ENCODE data around the gene TNIK. TPM values are rescaled to one million over a fixed set of nuclear protein-coding genes. Genes with fewer than 3 reads are reported as not detected.

The TNIK gene
- total and polyA plus RNA-seq, 2 experiments from 2014 or later: 14.6 to 34.3 TPM

DNA sequence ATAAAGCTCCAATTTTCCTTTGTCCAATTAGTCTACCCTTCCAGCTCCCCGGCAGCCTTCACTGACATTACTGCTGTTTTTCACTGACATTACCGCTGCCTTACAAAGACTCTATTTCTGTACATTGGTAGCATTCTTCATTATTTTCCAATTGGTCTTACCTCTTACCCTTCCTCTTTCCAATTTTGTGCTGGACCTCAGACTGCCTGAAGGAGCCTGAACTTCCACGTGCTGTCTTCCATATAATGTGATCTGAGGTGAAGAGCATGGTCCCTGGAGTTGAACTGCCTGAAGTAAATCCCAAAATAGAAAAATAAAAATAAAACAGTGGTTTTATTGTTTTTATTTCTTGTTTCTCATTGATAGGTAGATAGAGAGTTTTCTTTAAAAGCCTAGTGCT is 9.2 kb upstream of the TNIK start:
- Histone ChIP-seq H4K20me1 (replicated peaks; ENCODE audit: insufficient read depth) (no peaks in the 10 kb centered on the region), H3K36me3 (ENCODE audit: insufficient read depth) (no peaks in the 10 kb centered on the region), H3K9me2 (ENCODE audit: insufficient read depth) (no peaks in the 10 kb centered on the region; the same call in 1 of the 2 replicates), H3K4me1 (ENCODE audit: insufficient read depth) (no peaks in the 10 kb centered on the region), H3K27me3 (ENCODE audit: insufficient read depth) (no peaks in the 10 kb centered on the region), H3K4me3 (no peak overlapping the region), H3K4me2 (no peak overlapping the region), H3F3A (replicated peaks; ENCODE audit: low read depth) (no peaks in the 10 kb centered on the region), H3K27ac (ENCODE audit: low read depth) (no peak overlapping the region), H2AFZ (no peak overlapping the region), H3K79me2 (replicated peaks; ENCODE audit: insufficient read depth) (no peaks in the 10 kb centered on the region)
- no peak for ATAC-seq
- no peak overlapping the region for H3K4me3 Mint-ChIP-seq
- H3K9me3 Mint-ChIP-seq: no peaks in the 10 kb centered on the region; the same call in 2 of the 3 replicates
- peaks cover 7% of the 10 kb centered on the region for H3K4me1 Mint-ChIP-seq
- no peak for DNase-seq (ENCODE audit: low spot score)
- no peak overlapping the region for H3K27ac Mint-ChIP-seq
- peaks cover 1% of the 10 kb centered on the region for H3K27me3 Mint-ChIP-seq (ENCODE audit: insufficient read depth, low read depth, poor library complexity)
- TF ChIP-seq CREB1 (CRISPR knock-in tag; IDR thresholded peaks at IDR 0.05; ENCODE audit: low read depth) (no peak), ZNF331 (CRISPR knock-in tag; IDR thresholded peaks at IDR 0.05; ENCODE audit: low read depth) (no peak), POLR2AphosphoS5 (IDR thresholded peaks at IDR 0.05; ENCODE audit: low read depth) (no peak), NANOG (IDR thresholded peaks at IDR 0.05; ENCODE audit: borderline replicate concordance) (no peak), EZH2 (IDR thresholded peaks at IDR 0.05; ENCODE audit: low read depth, unreplicated experiment) (no peak)
- TF ChIP-seq, protein P1, sequence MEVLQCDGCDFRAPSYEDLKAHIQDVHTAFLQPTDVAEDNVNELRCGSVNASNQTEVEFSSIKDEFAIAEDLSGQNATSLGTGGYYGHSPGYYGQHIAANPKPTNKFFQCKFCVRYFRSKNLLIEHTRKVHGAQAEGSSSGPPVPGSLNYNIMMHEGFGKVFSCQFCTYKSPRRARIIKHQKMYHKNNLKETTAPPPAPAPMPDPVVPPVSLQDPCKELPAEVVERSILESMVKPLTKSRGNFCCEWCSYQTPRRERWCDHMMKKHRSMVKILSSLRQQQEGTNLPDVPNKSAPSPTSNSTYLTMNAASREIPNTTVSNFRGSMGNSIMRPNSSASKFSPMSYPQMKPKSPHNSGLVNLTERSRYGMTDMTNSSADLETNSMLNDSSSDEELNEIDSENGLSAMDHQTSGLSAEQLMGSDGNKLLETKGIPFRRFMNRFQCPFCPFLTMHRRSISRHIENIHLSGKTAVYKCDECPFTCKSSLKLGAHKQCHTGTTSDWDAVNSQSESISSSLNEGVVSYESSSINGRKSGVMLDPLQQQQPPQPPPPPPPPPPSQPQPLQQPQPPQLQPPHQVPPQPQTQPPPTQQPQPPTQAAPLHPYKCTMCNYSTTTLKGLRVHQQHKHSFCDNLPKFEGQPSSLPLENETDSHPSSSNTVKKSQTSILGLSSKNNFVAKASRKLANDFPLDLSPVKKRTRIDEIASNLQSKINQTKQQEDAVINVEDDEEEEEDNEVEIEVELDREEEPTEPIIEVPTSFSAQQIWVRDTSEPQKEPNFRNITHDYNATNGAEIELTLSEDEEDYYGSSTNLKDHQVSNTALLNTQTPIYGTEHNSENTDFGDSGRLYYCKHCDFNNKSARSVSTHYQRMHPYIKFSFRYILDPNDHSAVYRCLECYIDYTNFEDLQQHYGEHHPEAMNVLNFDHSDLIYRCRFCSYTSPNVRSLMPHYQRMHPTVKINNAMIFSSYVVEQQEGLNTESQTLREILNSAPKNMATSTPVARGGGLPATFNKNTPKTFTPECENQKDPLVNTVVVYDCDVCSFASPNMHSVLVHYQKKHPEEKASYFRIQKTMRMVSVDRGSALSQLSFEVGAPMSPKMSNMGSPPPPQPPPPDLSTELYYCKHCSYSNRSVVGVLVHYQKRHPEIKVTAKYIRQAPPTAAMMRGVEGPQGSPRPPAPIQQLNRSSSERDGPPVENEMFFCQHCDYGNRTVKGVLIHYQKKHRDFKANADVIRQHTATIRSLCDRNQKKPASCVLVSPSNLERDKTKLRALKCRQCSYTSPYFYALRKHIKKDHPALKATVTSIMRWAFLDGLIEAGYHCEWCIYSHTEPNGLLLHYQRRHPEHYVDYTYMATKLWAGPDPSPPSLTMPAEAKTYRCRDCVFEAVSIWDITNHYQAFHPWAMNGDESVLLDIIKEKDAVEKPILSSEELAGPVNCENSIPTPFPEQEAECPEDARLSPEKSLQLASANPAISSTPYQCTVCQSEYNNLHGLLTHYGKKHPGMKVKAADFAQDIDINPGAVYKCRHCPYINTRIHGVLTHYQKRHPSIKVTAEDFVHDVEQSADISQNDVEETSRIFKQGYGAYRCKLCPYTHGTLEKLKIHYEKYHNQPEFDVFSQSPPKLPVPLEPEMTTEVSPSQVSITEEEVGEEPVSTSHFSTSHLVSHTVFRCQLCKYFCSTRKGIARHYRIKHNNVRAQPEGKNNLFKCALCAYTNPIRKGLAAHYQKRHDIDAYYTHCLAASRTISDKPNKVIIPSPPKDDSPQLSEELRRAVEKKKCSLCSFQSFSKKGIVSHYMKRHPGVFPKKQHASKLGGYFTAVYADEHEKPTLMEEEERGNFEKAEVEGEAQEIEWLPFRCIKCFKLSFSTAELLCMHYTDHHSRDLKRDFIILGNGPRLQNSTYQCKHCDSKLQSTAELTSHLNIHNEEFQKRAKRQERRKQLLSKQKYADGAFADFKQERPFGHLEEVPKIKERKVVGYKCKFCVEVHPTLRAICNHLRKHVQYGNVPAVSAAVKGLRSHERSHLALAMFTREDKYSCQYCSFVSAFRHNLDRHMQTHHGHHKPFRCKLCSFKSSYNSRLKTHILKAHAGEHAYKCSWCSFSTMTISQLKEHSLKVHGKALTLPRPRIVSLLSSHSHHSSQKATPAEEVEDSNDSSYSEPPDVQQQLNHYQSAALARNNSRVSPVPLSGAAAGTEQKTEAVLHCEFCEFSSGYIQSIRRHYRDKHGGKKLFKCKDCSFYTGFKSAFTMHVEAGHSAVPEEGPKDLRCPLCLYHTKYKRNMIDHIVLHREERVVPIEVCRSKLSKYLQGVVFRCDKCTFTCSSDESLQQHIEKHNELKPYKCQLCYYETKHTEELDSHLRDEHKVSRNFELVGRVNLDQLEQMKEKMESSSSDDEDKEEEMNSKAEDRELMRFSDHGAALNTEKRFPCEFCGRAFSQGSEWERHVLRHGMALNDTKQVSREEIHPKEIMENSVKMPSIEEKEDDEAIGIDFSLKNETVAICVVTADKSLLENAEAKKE (CRISPR knock-in tag; IDR thresholded peaks at IDR 0.05): no peak
- TF ChIP-seq, protein P2, sequence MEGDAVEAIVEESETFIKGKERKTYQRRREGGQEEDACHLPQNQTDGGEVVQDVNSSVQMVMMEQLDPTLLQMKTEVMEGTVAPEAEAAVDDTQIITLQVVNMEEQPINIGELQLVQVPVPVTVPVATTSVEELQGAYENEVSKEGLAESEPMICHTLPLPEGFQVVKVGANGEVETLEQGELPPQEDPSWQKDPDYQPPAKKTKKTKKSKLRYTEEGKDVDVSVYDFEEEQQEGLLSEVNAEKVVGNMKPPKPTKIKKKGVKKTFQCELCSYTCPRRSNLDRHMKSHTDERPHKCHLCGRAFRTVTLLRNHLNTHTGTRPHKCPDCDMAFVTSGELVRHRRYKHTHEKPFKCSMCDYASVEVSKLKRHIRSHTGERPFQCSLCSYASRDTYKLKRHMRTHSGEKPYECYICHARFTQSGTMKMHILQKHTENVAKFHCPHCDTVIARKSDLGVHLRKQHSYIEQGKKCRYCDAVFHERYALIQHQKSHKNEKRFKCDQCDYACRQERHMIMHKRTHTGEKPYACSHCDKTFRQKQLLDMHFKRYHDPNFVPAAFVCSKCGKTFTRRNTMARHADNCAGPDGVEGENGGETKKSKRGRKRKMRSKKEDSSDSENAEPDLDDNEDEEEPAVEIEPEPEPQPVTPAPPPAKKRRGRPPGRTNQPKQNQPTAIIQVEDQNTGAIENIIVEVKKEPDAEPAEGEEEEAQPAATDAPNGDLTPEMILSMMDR (conservative IDR thresholded peaks at IDR 0.05; ENCODE audit: low read depth in 2 of 2): no peak
- 0 out of 3 replicates have a peak, but pooled peaks cover 3% of the 10 kb centered on the region for H3K36me3 Mint-ChIP-seq (ENCODE audit: low read depth)
